Measurements from ENCODE around the gene WNT2. TPM values are rescaled to one million over a fixed set of nuclear protein-coding genes. Genes with fewer than 3 reads are reported as not detected.
A peak's percentile ranks its signal among the peaks of the same experiment; 100 is the strongest.
"Not testable (repeated sequence)": the region's sequence is repeated elsewhere in the genome, so short reads cannot be mapped to it uniquely, and the experiment has no call there.

Gene WNT2
- polyA plus RNA-seq, 4 donors: 0.04 to 0.61 TPM; not detected in 2

DNA sequence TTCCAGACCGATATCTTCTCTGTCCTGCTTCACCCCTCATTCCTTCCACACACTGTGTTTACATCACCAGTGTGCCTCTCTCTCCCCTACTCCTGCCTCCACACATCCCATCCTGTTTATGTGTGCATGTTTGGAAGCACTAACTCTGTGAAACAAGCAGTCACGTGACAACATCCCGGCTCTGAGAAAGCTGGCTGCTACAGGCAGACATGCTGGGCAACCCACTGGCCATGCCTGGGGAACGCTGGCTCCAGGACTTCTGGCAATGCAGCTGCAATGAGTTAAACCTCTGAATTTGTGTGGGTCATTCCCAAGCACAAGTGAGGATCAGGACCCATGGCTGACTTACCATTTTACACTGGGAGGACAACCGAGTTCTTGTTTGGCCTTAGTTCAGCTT, 74.0 kb downstream of the WNT2 start:
- no peaks in the 10 kb centered on the region for H3K27me3 ChIP-seq (ENCODE audit: control insufficient read depth in 3 of 3, insufficient read depth in 3 of 3, low read length in 3 of 3)
- DNase-seq (peak in 1 of 2 donors; percentile 8), FAIRE-seq (no peak)
- H3K27ac ChIP-seq (ENCODE audit: low read depth in 1 of 3, low read length in 2 of 3): no peak overlapping the region
- H3K36me3 ChIP-seq (ENCODE audit: control insufficient read depth in 3 of 3, insufficient read depth in 2 of 3, low read depth in 1 of 3, low read length in 3 of 3): no peaks in the 10 kb centered on the region
- 51 to 72% (median 62%) methylated on average over 5 of the region's 5 CpGs for WGBS, 3 donors
- H3K4me3 ChIP-seq (ENCODE audit: low read depth in 1 of 3, low read length in 3 of 3): no peak overlapping the region
- no peaks in the 10 kb centered on the region for H3K9me3 ChIP-seq (ENCODE audit: control insufficient read depth in 2 of 2, insufficient read depth in 1 of 2, low read depth in 1 of 2, low read length in 1 of 2)
- H3K4me1 ChIP-seq (ENCODE audit: control insufficient read depth in 3 of 3, insufficient read depth in 2 of 3, low read depth in 1 of 3, low read length in 2 of 3): no peaks in the 10 kb centered on the region

DNA sequence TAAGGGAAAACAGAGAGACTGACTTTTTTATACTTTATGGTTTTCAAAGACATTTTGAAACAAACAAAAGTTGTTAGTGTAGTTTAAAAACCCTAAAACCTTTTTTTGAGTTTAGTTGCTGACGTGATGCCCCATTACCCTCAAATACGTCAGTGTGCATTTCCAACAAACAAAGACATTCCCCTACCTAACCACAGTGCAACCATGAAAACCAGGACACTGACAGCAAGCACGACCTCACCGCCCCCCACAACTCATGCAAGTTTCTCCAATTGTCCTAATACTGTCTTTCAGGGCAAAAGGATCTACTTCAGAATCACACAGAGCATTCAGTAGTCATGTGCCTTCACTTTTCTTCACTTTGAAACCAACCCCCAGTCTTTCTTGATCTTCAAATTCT, 75.0 kb downstream of the WNT2 start:
- Histone ChIP-seq H3K27me3 (ENCODE audit: control insufficient read depth in 3 of 3, insufficient read depth in 3 of 3, low read length in 3 of 3) (peaks cover 0 to under 1% (median 0%) of the 10 kb centered on the region in 3 donors), H3K4me3 (ENCODE audit: low read depth in 1 of 3, low read length in 3 of 3) (no peak overlapping the region), H3K27ac (ENCODE audit: low read depth in 1 of 3, low read length in 2 of 3) (no peak overlapping the region), H3K36me3 (ENCODE audit: control insufficient read depth in 3 of 3, insufficient read depth in 2 of 3, low read depth in 1 of 3, low read length in 3 of 3) (no peaks in the 10 kb centered on the region), H3K4me1 (ENCODE audit: control insufficient read depth in 3 of 3, insufficient read depth in 2 of 3, low read depth in 1 of 3, low read length in 2 of 3) (no peaks in the 10 kb centered on the region), H3K9me3 (ENCODE audit: control insufficient read depth in 2 of 2, insufficient read depth in 1 of 2, low read depth in 1 of 2, low read length in 1 of 2) (no peaks in the 10 kb centered on the region)
- no peak for DNase-seq
- FAIRE-seq: no peak
- WGBS, 3 donors: 71 to 75% (median 75%) methylated on average over 4 of the region's 4 CpGs

DNA sequence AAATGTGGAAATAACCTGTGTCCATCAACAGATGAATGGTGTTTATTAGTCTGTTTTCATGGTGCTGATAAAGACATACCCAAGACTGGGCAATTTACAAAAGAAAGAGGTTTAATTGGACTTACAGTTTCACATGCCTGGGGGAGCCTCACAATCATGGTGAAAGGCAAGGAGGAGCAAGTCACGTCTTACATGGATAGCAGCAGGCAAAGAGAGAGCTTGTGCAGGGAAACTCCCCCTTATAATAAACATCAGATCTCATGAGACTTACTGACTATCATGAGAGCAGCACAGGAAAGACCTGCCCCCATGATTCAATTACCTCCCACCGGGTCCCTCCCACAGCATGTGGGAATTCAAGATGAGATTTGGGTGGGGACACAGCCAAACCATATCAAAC, 77.2 kb downstream of the WNT2 start:
- FAIRE-seq; H3K4me3 ChIP-seq (ENCODE audit: low read depth in 1 of 3, low read length in 3 of 3); DNase-seq; H3K4me1 ChIP-seq (ENCODE audit: control insufficient read depth in 3 of 3, insufficient read depth in 2 of 3, low read depth in 1 of 3, low read length in 2 of 3); H3K27me3 ChIP-seq (ENCODE audit: control insufficient read depth in 3 of 3, insufficient read depth in 3 of 3, low read length in 3 of 3); H3K27ac ChIP-seq (ENCODE audit: low read depth in 1 of 3, low read length in 2 of 3); H3K36me3 ChIP-seq (ENCODE audit: control insufficient read depth in 3 of 3, insufficient read depth in 2 of 3, low read depth in 1 of 3, low read length in 3 of 3); H3K9me3 ChIP-seq (ENCODE audit: control insufficient read depth in 2 of 2, insufficient read depth in 1 of 2, low read depth in 1 of 2, low read length in 1 of 2): not testable (repeated sequence)
- 81 to 90% (median 83%) methylated on average over 2 of the region's 2 CpGs for WGBS, 3 donors

DNA sequence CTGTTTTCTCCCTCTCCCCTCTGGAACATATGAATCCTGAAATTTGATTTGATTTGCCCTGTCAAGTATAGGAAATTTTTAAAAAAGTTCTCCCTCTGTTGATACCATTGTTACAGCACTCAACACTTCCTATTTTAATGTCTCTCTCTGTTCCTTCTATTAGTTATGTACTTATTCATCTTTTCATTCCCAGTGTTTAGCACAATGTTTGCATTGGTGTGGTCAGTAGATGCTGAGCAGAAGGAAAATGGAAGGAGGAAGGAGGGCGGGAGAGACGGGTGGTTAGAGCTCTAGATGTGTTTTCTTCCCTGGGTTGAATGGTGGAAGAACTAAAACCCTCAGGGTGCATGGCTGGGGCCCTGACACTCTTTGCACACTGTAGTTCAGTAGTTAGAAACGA, 79.5 kb downstream of the WNT2 start:
- WGBS, 3 donors: 55 to 70% (median 65%) methylated on average over 3 of the region's 3 CpGs
- no peak overlapping the region for H3K4me3 ChIP-seq (ENCODE audit: low read depth in 1 of 3, low read length in 3 of 3)
- H3K27me3 ChIP-seq (ENCODE audit: control insufficient read depth in 3 of 3, insufficient read depth in 3 of 3, low read length in 3 of 3): peaks cover 0 to 5% (median 2%) of the 10 kb centered on the region in 3 donors
- DNase-seq (no peak), FAIRE-seq (no peak)
- no peaks in the 10 kb centered on the region for H3K4me1 ChIP-seq (ENCODE audit: control insufficient read depth in 3 of 3, insufficient read depth in 2 of 3, low read depth in 1 of 3, low read length in 2 of 3)
- H3K36me3 ChIP-seq (ENCODE audit: control insufficient read depth in 3 of 3, insufficient read depth in 2 of 3, low read depth in 1 of 3, low read length in 3 of 3): no peaks in the 10 kb centered on the region
- H3K27ac ChIP-seq (ENCODE audit: low read depth in 1 of 3, low read length in 2 of 3): no peak overlapping the region
- H3K9me3 ChIP-seq (ENCODE audit: control insufficient read depth in 2 of 2, insufficient read depth in 1 of 2, low read depth in 1 of 2, low read length in 1 of 2): no peaks in the 10 kb centered on the region

DNA sequence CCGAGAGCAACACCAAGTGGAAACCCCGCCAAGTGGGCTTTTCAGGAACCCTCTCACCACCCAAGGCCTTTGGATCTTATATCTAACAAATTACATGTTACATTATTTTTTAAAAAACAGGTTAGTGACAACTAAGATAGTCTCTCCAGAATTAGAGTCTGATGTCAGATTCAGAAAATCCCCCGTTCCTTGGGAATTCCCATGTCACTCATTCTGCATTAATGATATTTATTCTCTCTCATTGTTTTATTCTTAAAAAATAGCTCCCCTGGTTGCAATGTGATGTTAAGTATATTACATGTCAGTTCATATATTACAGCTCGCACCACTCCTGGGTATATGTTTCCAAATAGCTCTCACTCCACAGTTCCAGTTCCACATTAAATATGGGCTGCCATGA, 81.8 kb downstream of the WNT2 start:
- 87 to 92% (median 88%) methylated on average over 4 of the region's 4 CpGs for WGBS, 3 donors

DNA sequence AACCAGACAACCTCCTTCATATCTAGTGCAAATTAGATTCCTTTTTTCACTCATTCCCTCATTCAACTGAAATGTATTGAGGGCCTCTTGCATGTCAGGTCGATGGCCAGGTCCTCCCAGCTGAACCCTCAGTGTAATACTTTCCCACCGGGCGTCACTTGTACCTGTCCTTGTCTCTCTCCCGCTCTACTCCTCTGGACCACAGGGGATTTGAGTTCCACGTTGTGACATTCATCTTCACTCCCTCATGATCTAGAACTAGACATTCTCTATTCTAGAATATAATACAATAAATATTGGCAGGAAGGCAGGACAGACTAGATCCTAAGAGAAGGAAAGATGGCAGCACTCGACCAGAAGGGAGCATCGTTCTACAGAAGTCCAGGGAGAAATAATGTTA, 83.9 kb downstream of the WNT2 start:
- H3K27ac ChIP-seq (ENCODE audit: low read depth in 1 of 3, low read length in 2 of 3): no peak overlapping the region
- 74 to 89% (median 74%) methylated on average over 7 of the region's 7 CpGs for WGBS, 3 donors
- peaks cover 0 to 5% (median 2%) of the 10 kb centered on the region in 3 donors for H3K27me3 ChIP-seq (ENCODE audit: control insufficient read depth in 3 of 3, insufficient read depth in 3 of 3, low read length in 3 of 3)
- DNase-seq (no peak), FAIRE-seq (no peak)
- H3K4me3 ChIP-seq (ENCODE audit: low read depth in 1 of 3, low read length in 3 of 3): no peak overlapping the region
- H3K4me1 ChIP-seq (ENCODE audit: control insufficient read depth in 3 of 3, insufficient read depth in 2 of 3, low read depth in 1 of 3, low read length in 2 of 3): no peaks in the 10 kb centered on the region
- H3K9me3 ChIP-seq (ENCODE audit: control insufficient read depth in 2 of 2, insufficient read depth in 1 of 2, low read depth in 1 of 2, low read length in 1 of 2): peaks cover 0 to 2% of the 10 kb centered on the region in 2 donors
- no peaks in the 10 kb centered on the region for H3K36me3 ChIP-seq (ENCODE audit: control insufficient read depth in 3 of 3, insufficient read depth in 2 of 3, low read depth in 1 of 3, low read length in 3 of 3)

More for the DNA sequence above, 81.8 kb downstream of the WNT2 start:
- Histone ChIP-seq H3K36me3 (ENCODE audit: control insufficient read depth in 3 of 3, insufficient read depth in 2 of 3, low read depth in 1 of 3, low read length in 3 of 3) (no peaks in the 10 kb centered on the region), H3K4me1 (ENCODE audit: control insufficient read depth in 3 of 3, insufficient read depth in 2 of 3, low read depth in 1 of 3, low read length in 2 of 3) (no peaks in the 10 kb centered on the region), H3K4me3 (ENCODE audit: low read depth in 1 of 3, low read length in 3 of 3) (no peak overlapping the region), H3K27ac (ENCODE audit: low read depth in 1 of 3, low read length in 2 of 3) (no peak overlapping the region), H3K9me3 (ENCODE audit: control insufficient read depth in 2 of 2, insufficient read depth in 1 of 2, low read depth in 1 of 2, low read length in 1 of 2) (no peaks in the 10 kb centered on the region), H3K27me3 (ENCODE audit: control insufficient read depth in 3 of 3, insufficient read depth in 3 of 3, low read length in 3 of 3) (peaks cover 0 to 5% (median 2%) of the 10 kb centered on the region in 3 donors)
- FAIRE-seq (no peak), DNase-seq (no peak)

DNA sequence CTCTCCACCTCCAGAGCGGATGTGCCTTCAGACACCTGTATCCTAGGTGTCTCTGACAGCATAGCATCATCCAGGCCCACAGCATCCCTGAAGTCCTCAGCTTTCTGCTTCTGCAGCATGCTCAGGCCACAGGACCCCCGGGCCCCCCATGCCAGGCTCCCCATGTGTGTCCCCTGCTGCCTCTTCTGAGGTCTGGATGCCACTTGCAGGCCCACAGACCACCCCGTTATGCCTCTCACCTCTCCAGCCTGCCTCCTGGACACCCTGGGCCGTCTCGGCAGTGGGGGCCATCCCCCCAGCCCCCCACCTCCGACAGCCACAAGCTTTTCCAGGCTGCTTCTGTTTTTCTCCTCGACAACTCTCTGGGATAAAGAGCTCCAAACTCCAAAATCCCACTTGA, 84.4 kb downstream of the WNT2 start:
- H3K36me3 ChIP-seq (ENCODE audit: control insufficient read depth in 3 of 3, insufficient read depth in 2 of 3, low read depth in 1 of 3, low read length in 3 of 3): no peaks in the 10 kb centered on the region
- H3K4me3 ChIP-seq (ENCODE audit: low read depth in 1 of 3, low read length in 3 of 3): no peak overlapping the region
- FAIRE-seq: no peak
- H3K27ac ChIP-seq (ENCODE audit: low read depth in 1 of 3, low read length in 2 of 3): no peak overlapping the region
- peaks cover 0 to 5% (median 2%) of the 10 kb centered on the region in 3 donors for H3K27me3 ChIP-seq (ENCODE audit: control insufficient read depth in 3 of 3, insufficient read depth in 3 of 3, low read length in 3 of 3)
- WGBS, 3 donors: 74 to 87% (median 74%) methylated on average over 7 of the region's 7 CpGs
- peaks cover 0 to 3% of the 10 kb centered on the region in 2 donors for H3K9me3 ChIP-seq (ENCODE audit: control insufficient read depth in 2 of 2, insufficient read depth in 1 of 2, low read depth in 1 of 2, low read length in 1 of 2)
- H3K4me1 ChIP-seq (ENCODE audit: control insufficient read depth in 3 of 3, insufficient read depth in 2 of 3, low read depth in 1 of 3, low read length in 2 of 3): no peaks in the 10 kb centered on the region
- DNase-seq: no peak

DNA sequence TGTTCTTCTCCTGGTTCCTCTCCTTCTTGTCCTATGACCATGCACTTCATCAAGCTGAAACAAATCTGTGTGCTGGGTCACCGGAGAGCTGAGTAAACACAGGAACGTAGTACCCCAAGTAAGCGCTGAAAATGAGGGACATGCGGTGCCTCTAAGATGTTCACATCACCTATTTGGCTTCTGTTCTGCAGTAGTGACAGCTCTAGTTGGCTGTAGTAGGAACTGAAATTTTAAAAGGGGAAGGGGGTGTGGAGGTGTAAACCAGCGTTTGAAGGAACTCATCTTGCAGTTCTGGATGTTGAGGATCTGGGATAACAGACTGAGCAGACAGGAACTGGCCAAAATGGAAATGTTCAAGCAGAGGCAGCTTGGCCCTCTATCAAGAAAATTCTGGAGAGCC, 85.2 kb downstream of the WNT2 start:
- no peaks in the 10 kb centered on the region for H3K36me3 ChIP-seq (ENCODE audit: control insufficient read depth in 3 of 3, insufficient read depth in 2 of 3, low read depth in 1 of 3, low read length in 3 of 3)
- H3K9me3 ChIP-seq (ENCODE audit: control insufficient read depth in 2 of 2, insufficient read depth in 1 of 2, low read depth in 1 of 2, low read length in 1 of 2): peaks cover 0 to 5% of the 10 kb centered on the region in 2 donors
- no peak overlapping the region for H3K27ac ChIP-seq (ENCODE audit: low read depth in 1 of 3, low read length in 2 of 3)
- DNase-seq (no peak), FAIRE-seq (no peak)
- H3K4me3 ChIP-seq (ENCODE audit: low read depth in 1 of 3, low read length in 3 of 3): no peak overlapping the region
- peaks cover 0 to 3% (median 2%) of the 10 kb centered on the region in 3 donors for H3K27me3 ChIP-seq (ENCODE audit: control insufficient read depth in 3 of 3, insufficient read depth in 3 of 3, low read length in 3 of 3)
- 72 to 78% (median 77%) methylated on average over 5 of the region's 5 CpGs for WGBS, 3 donors
- no peaks in the 10 kb centered on the region for H3K4me1 ChIP-seq (ENCODE audit: control insufficient read depth in 3 of 3, insufficient read depth in 2 of 3, low read depth in 1 of 3, low read length in 2 of 3)

DNA sequence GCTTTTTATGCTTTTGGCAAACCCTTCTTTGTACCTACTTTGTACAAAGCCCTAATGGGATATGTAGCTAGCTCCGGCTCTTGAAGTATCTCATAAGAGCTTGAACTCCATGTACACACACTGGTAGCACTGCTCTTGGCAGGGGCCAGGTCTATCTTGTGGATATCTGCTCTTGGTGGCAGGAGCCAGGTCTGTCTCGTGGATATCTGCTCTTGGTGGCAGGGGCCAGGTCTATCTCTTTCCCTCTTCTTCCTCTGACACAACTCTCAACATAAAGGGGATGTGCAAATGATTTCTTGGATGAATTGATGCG, 91.9 kb downstream of the WNT2 start:
- WGBS, 3 donors: 91 to 93% (median 91%) methylated on average over 3 of the region's 3 CpGs
- FAIRE-seq: no peak

More for the DNA sequence above, 91.9 kb downstream of the WNT2 start:
- Histone ChIP-seq H3K27me3 (ENCODE audit: control insufficient read depth in 3 of 3, insufficient read depth in 3 of 3, low read length in 3 of 3) (no peaks in the 10 kb centered on the region), H3K4me1 (ENCODE audit: control insufficient read depth in 3 of 3, insufficient read depth in 2 of 3, low read depth in 1 of 3, low read length in 2 of 3) (no peaks in the 10 kb centered on the region), H3K36me3 (ENCODE audit: control insufficient read depth in 3 of 3, insufficient read depth in 2 of 3, low read depth in 1 of 3, low read length in 3 of 3) (peaks cover 0 to 8% (median 3%) of the 10 kb centered on the region in 3 donors), H3K9me3 (ENCODE audit: control insufficient read depth in 2 of 2, insufficient read depth in 1 of 2, low read depth in 1 of 2, low read length in 1 of 2) (peaks cover 0 to 8% of the 10 kb centered on the region in 2 donors), H3K27ac (ENCODE audit: low read depth in 1 of 3, low read length in 2 of 3) (no peak overlapping the region), H3K4me3 (ENCODE audit: low read depth in 1 of 3, low read length in 3 of 3) (no peak overlapping the region)
- no peak for DNase-seq

Measured in small intestine (tissue), 7 donors.